Measurements from ENCODE around the gene ARHGAP44.

ARHGAP44 gene

GRCh38 chr17:12979826-12980500, 190.7 kb downstream of the ARHGAP44 start:
- Histone ChIP-seq H3K9me2 (replicated peaks; ENCODE audit: low read depth, low read length) (no peaks in the 10 kb centered on the region), H3K4me1 (ENCODE audit: insufficient read depth, low read length, poor library complexity, severe bottlenecking) (no peaks in the 10 kb centered on the region), H3K79me2 (ENCODE audit: insufficient read depth, low read length) (no peaks in the 10 kb centered on the region), H3K9ac (ENCODE audit: low read depth, low read length, poor library complexity, severe bottlenecking) (no peak overlapping the region), H4K20me1 (ENCODE audit: insufficient read depth, low read length, poor library complexity, severe bottlenecking) (no peaks in the 10 kb centered on the region), H2AFZ (ENCODE audit: low read length) (no peak overlapping the region), H3K9me3 (ENCODE audit: insufficient read depth, low read depth, low read length) (no peaks in the 10 kb centered on the region), H3F3A (ENCODE audit: low read depth) (no peaks in the 10 kb centered on the region), H3K4me3 (ENCODE audit: low read length, poor library complexity, severe bottlenecking) (no peak overlapping the region), H3K27me3 (ENCODE audit: insufficient read depth, low read length, poor library complexity, severe bottlenecking) (no peaks in the 10 kb centered on the region), H3K4me2 (ENCODE audit: low read depth, low read length, poor library complexity, severe bottlenecking) (no peak overlapping the region), H3K36me3 (ENCODE audit: insufficient read depth, low read length) (no peaks in the 10 kb centered on the region)
- no peak for TF ChIP-seq EZH2phosphoT487 (IDR thresholded peaks at IDR 0.05; ENCODE audit: borderline replicate concordance)
- TF ChIP-seq, protein P1, sequence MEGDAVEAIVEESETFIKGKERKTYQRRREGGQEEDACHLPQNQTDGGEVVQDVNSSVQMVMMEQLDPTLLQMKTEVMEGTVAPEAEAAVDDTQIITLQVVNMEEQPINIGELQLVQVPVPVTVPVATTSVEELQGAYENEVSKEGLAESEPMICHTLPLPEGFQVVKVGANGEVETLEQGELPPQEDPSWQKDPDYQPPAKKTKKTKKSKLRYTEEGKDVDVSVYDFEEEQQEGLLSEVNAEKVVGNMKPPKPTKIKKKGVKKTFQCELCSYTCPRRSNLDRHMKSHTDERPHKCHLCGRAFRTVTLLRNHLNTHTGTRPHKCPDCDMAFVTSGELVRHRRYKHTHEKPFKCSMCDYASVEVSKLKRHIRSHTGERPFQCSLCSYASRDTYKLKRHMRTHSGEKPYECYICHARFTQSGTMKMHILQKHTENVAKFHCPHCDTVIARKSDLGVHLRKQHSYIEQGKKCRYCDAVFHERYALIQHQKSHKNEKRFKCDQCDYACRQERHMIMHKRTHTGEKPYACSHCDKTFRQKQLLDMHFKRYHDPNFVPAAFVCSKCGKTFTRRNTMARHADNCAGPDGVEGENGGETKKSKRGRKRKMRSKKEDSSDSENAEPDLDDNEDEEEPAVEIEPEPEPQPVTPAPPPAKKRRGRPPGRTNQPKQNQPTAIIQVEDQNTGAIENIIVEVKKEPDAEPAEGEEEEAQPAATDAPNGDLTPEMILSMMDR (conservative IDR thresholded peaks at IDR 0.05; ENCODE audit: low read length) = no peak

DNA sequence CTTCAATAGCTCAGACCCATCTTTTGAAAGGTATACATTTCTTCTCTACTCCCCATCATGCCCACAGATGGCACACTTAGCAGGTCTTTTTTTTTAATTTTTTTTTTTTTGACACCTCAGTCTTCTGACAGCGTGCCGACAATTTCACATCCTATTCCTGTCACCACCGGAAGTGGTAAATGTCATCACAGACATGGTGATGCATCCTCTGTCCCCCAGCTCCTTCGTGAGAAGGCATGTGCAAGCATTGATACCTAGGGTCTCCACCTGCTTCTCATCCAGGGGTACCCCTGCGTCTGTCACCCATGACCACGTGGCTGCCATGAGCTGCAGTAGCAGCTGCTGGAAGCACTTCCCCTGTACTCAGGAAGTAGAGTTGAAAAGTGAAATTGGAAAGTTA, 192.9 kb downstream of the ARHGAP44 start:
- no peaks in the 10 kb centered on the region for H3F3A ChIP-seq (ENCODE audit: low read depth)
- no peaks in the 10 kb centered on the region for H3K4me1 ChIP-seq (ENCODE audit: insufficient read depth, low read length, poor library complexity, severe bottlenecking)
- H3K9me3 ChIP-seq (ENCODE audit: insufficient read depth, low read depth, low read length) = no peaks in the 10 kb centered on the region
- no peaks in the 10 kb centered on the region for H3K27me3 ChIP-seq (ENCODE audit: insufficient read depth, low read length, poor library complexity, severe bottlenecking)
- no peaks in the 10 kb centered on the region for H4K20me1 ChIP-seq (ENCODE audit: insufficient read depth, low read length, poor library complexity, severe bottlenecking)
- H3K36me3 ChIP-seq (ENCODE audit: insufficient read depth, low read length) = no peaks in the 10 kb centered on the region
- H3K79me2 ChIP-seq (ENCODE audit: insufficient read depth, low read length) = no peaks in the 10 kb centered on the region
- TF ChIP-seq, protein P1 (conservative IDR thresholded peaks at IDR 0.05; ENCODE audit: low read length) = no peak
- TF ChIP-seq EZH2phosphoT487 (IDR thresholded peaks at IDR 0.05; ENCODE audit: borderline replicate concordance) = no peak
- no peaks in the 10 kb centered on the region for H3K9me2 ChIP-seq (replicated peaks; ENCODE audit: low read depth, low read length)
- H3K9ac ChIP-seq (ENCODE audit: low read depth, low read length, poor library complexity, severe bottlenecking) = no peak overlapping the region
- no peak overlapping the region for H2AFZ ChIP-seq (ENCODE audit: low read length)
- no peak overlapping the region for H3K4me3 ChIP-seq (ENCODE audit: low read length, poor library complexity, severe bottlenecking)
- no peak overlapping the region for H3K4me2 ChIP-seq (ENCODE audit: low read depth, low read length, poor library complexity, severe bottlenecking)

- Histone ChIP-seq H3F3A (ENCODE audit: low read depth) (no peaks in the 10 kb centered on the region), H3K27me3 (ENCODE audit: insufficient read depth, low read length, poor library complexity, severe bottlenecking) (no peaks in the 10 kb centered on the region), H3K4me3 (ENCODE audit: low read length, poor library complexity, severe bottlenecking) (no peak overlapping the region), H4K20me1 (ENCODE audit: insufficient read depth, low read length, poor library complexity, severe bottlenecking) (no peaks in the 10 kb centered on the region), H3K4me2 (ENCODE audit: low read depth, low read length, poor library complexity, severe bottlenecking) (no peak overlapping the region), H3K79me2 (ENCODE audit: insufficient read depth, low read length) (no peaks in the 10 kb centered on the region), H3K9me2 (replicated peaks; ENCODE audit: low read depth, low read length) (no peaks in the 10 kb centered on the region), H3K4me1 (ENCODE audit: insufficient read depth, low read length, poor library complexity, severe bottlenecking) (no peaks in the 10 kb centered on the region), H3K9me3 (ENCODE audit: insufficient read depth, low read depth, low read length) (no peaks in the 10 kb centered on the region), H3K9ac (ENCODE audit: low read depth, low read length, poor library complexity, severe bottlenecking) (no peak overlapping the region), H2AFZ (ENCODE audit: low read length) (no peak overlapping the region), H3K36me3 (ENCODE audit: insufficient read depth, low read length) (no peaks in the 10 kb centered on the region)
- TF ChIP-seq EZH2phosphoT487 (IDR thresholded peaks at IDR 0.05; ENCODE audit: borderline replicate concordance) = no peak
- TF ChIP-seq, protein P1 (conservative IDR thresholded peaks at IDR 0.05; ENCODE audit: low read length) = no peak
These were observed 194.9 kb downstream of the ARHGAP44 start for GRCh38 chr17:12983991-12984884.
